Osteoblast (primary cell): Measurements from ENCODE around the gene CEBPG. TPM values are rescaled to one million over a fixed set of nuclear protein-coding genes. Genes with fewer than 3 reads are reported as not detected.

Source experiments
- DNase-seq: peaks from one replicate; pipeline ENCODE4 v3.0.0; 2011; ENCODE audit warnings: low spot score, mixed read lengths; ENCODE audit not compliant: insufficient read length; ENCODE audit errors: missing footprints
- H2AFZ ChIP-seq: 2 replicates; pipeline ENCODE4 v1.6.0; 2011; ENCODE audit warnings: mild to moderate bottlenecking, low read length
- H3K27ac ChIP-seq: 2 replicates; pipeline ENCODE4 v1.5.1; 2011; ENCODE audit warnings: mild to moderate bottlenecking, low read depth, low read length, moderate library complexity
- H3K27me3 ChIP-seq: 2 replicates; pipeline ENCODE4 v1.6.0; 2012; ENCODE audit warnings: mild to moderate bottlenecking, control low read depth, inconsistent platforms, low read length, moderate library complexity; ENCODE audit not compliant: insufficient read depth
- H3K36me3 ChIP-seq: 2 replicates; pipeline ENCODE4 v1.5.1; 2011; ENCODE audit warnings: mild to moderate bottlenecking, low read length, control low read depth, moderate library complexity; ENCODE audit not compliant: insufficient read depth
- H3K4me1 ChIP-seq: 2 replicates; pipeline ENCODE4 v1.5.1; 2011; ENCODE audit warnings: mild to moderate bottlenecking, low read length, control low read depth, moderate library complexity; ENCODE audit not compliant: insufficient read depth
- H3K4me2 ChIP-seq: 2 replicates; pipeline ENCODE4 v1.6.0; 2011; ENCODE audit warnings: mild to moderate bottlenecking, low read length; ENCODE audit not compliant: insufficient read depth
- H3K4me3 ChIP-seq: fragments of 200-600 bp; sonication (generic); 3 replicates; pipeline ENCODE4 v1.5.1; 2012; ENCODE audit warnings: mild to moderate bottlenecking, low read length, inconsistent platforms; ENCODE audit not compliant: insufficient read depth
- H3K79me2 ChIP-seq: 2 replicates; pipeline ENCODE4 v1.6.0; 2012; ENCODE audit warnings: mild to moderate bottlenecking, low read length, control low read depth, inconsistent platforms; ENCODE audit not compliant: insufficient read depth
- H3K9me3 ChIP-seq: 2 replicates; pipeline ENCODE4 v1.5.1; 2011; ENCODE audit warnings: low read depth, low read length, control low read depth
- H4K20me1 ChIP-seq: 2 replicates; pipeline ENCODE4 v1.6.0; 2012; ENCODE audit warnings: mild to moderate bottlenecking, low read length, control low read depth; ENCODE audit not compliant: insufficient read depth
- total RNA-seq: library from RNA; depleted of rRNA; stranded (reverse); fragments of >200 nt; gene quantifications from 2 replicates; pipeline ENCODE4 v1.2.3, GENCODE V29; 2012
- TF ChIP-seq, protein P1 (sequence below): IDR thresholded peaks from 2 replicates; pipeline ENCODE4 v1.5.1; 2011; ENCODE audit warnings: mild to moderate bottlenecking, low read depth, low read length, moderate library complexity; ENCODE audit errors: extremely low read depth

CEBPG gene
- total RNA-seq, 1 donor = 35.5 TPM

DNA sequence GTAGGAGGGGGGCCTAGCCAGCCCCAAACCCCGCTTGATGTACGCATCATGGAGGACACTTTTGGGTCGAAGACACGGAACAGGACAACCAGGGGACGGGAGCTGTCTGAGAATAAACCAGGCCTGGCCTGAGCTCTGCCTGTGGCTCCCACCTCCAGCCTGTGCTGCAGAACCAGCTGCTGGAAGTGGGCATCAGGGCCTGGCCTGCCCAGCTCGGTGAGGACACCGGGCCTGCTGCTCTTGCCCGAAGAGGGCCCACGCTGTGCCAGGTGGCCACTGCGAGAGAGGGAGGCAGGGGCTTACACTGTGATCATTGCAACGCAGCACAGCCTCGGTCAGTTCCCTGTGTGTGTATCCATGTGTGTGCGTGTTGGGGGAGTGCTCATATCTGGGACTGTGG is 34.6 kb downstream of the CEBPG start:
- Histone ChIP-seq H3K4me3 (no peak overlapping the region), H3K79me2 (no peaks in the 10 kb centered on the region), H3K36me3 (no peaks in the 10 kb centered on the region), H3K4me1 (no peaks in the 10 kb centered on the region), H3K9me3 (no peaks in the 10 kb centered on the region), H3K27ac (no peak overlapping the region), H3K4me2 (no peak overlapping the region), H2AFZ (no peak overlapping the region), H4K20me1 (peaks cover 9% of the 10 kb centered on the region), H3K27me3 (no peaks in the 10 kb centered on the region)
- TF ChIP-seq, protein P1, sequence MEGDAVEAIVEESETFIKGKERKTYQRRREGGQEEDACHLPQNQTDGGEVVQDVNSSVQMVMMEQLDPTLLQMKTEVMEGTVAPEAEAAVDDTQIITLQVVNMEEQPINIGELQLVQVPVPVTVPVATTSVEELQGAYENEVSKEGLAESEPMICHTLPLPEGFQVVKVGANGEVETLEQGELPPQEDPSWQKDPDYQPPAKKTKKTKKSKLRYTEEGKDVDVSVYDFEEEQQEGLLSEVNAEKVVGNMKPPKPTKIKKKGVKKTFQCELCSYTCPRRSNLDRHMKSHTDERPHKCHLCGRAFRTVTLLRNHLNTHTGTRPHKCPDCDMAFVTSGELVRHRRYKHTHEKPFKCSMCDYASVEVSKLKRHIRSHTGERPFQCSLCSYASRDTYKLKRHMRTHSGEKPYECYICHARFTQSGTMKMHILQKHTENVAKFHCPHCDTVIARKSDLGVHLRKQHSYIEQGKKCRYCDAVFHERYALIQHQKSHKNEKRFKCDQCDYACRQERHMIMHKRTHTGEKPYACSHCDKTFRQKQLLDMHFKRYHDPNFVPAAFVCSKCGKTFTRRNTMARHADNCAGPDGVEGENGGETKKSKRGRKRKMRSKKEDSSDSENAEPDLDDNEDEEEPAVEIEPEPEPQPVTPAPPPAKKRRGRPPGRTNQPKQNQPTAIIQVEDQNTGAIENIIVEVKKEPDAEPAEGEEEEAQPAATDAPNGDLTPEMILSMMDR = no peak
- peak; percentile 79 for DNase-seq

DNA sequence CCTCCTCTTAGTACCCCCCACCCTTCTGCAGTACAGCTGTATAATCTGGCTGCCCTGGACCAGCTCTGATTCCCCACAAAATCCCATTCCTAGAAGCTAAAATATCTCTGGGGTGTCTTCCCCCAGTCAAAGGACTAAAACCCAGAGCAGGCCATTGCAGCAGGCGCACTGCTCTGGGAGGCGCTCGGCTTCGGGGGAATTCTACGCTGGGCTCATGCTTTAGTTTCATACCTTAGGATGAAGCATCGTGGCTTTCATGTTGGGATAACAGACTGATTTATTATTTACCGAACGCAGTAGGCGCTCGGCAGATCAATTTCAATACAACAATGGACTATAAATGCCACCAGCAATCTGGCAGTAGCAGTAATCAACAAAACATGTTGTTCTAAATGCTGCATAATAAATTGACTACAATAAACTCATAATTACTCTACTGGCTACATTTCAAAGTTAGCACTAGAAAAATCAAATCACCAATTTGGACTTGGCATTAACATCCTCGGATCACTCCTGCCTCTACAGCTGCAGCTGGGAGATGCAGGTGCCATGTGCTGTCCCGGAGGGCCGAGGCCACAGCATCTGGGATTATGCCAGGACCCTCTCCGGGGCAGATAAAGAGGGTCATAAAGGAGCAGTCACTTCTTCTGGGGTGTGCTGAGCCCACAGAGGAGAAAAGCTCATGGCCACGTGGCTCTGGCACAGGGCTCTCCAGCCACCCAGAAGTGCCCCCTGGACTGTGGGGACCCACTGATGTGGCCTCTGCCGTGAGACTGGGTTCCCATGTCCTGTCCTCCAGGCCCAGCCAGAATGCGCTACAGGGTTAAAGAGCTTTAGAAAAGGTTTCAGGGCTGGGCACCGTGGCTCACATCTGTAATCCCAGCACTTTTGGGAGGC is 35.3 kb downstream of the CEBPG start:
- Histone ChIP-seq H3K4me2 (no peak overlapping the region), H3K4me3 (no peak overlapping the region), H3K4me1 (no peaks in the 10 kb centered on the region), H3K9me3 (no peaks in the 10 kb centered on the region), H3K79me2 (no peaks in the 10 kb centered on the region), H3K27ac (no peak overlapping the region), H4K20me1 (peaks cover 9% of the 10 kb centered on the region), H3K27me3 (no peaks in the 10 kb centered on the region), H2AFZ (no peak overlapping the region), H3K36me3 (no peaks in the 10 kb centered on the region)
- TF ChIP-seq, protein P1 = no peak
- peak; percentile 83 for DNase-seq

DNA sequence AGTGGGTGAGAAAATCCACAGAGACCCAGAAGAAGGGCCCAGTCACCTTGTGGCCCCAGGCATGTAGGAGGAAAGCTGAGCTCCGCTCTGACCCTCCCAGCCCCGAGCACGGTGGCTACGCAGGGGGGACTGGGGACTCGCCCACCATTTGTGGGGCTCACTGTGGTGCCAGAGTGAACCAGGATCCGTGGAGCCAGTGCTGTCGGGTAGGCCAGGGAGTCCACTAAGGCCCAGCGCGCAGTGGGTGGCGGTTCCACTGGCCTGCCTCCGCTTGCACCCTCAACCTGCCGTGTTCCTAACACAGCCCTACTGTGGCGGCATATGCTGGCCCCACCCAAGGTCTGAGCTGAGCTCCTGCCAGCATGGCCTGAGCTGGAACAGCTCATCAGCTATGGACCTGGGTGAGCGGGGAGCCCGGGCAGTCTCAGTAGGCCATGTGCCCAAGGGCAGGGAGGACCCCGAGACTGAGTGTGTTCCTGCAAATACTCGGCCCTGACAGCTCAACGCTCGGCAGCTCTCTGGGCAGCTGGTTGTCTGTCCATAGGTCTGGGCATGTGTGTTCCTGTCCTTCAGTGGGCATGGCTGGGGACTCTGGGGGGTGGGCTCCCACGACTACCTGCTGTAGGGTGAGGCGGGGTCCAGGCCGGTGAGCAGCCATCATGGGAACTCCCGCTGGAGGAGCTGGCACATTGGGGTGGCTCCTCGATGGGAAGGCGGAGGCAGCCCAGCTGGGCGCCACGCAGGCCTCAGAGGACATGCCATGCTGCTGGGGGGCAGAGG is 36.6 kb downstream of the CEBPG start:
- Histone ChIP-seq H4K20me1 (peaks cover 3% of the 10 kb centered on the region), H2AFZ (no peak overlapping the region), H3K79me2 (no peaks in the 10 kb centered on the region), H3K4me2 (no peak overlapping the region), H3K27me3 (no peaks in the 10 kb centered on the region), H3K9me3 (no peaks in the 10 kb centered on the region), H3K36me3 (no peaks in the 10 kb centered on the region), H3K4me3 (no peak overlapping the region), H3K4me1 (no peaks in the 10 kb centered on the region), H3K27ac (no peak overlapping the region)
- TF ChIP-seq, protein P1 = no peak
- DNase-seq = peak; percentile 47

DNA sequence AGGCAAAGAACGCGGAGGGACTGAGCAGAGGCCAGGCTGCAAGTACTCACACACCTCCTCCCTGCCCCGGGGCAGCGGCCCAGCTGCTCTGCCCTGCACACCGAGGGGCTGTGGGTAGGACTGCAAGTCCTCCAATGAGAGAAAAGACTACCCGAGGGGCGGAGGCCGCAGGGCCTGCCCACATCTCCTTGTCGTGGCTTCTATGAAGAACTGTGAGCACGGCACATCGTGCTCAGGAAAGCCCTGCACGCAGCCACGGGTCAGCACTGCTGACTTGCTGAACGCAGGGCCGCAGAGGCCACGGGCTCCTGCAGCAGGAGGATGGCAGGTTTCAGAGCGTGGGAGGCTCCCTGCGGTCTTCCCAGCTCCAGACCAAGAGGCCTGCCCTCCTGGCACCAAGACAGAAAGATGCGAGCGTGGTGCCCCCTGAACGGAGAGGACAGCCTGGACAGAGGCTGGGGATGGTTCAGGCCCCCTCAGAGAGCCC is 37.4 kb downstream of the CEBPG start:
- Histone ChIP-seq H3K4me1 (no peaks in the 10 kb centered on the region), H3K9me3 (no peaks in the 10 kb centered on the region), H3K4me2 (no peak overlapping the region), H4K20me1 (peaks cover 6% of the 10 kb centered on the region), H3K79me2 (no peaks in the 10 kb centered on the region), H3K36me3 (no peaks in the 10 kb centered on the region), H3K27me3 (no peaks in the 10 kb centered on the region), H3K27ac (no peak overlapping the region), H3K4me3 (no peak overlapping the region), H2AFZ (no peak overlapping the region)
- TF ChIP-seq, protein P1 = no peak
- DNase-seq = peak; percentile 58
